Spleen (tissue), 11 donors: ENCODE data around the gene RPL18. TPM values are rescaled to one million over a fixed set of nuclear protein-coding genes. Genes with fewer than 3 reads are reported as not detected.

Experiments
- DNase-seq: peaks from one replicate; pipeline ENCODE4 v3.0.0-alpha.2; 2020
- H3K27ac ChIP-seq, 8 donors: fragments of 200-600 bp; sonication (generic) in 7 of 8; 1 replicate in 4 of 8; 2 replicates in 4 of 8; pipeline versions ENCODE4 v1.5.0 to v1.8.0; 2016 to 2021; ENCODE audit warnings: inconsistent platforms in 4 of 8, mild to moderate bottlenecking in 4 of 8, moderate library complexity in 1 of 8
- H3K27me3 ChIP-seq, 7 donors: fragments of 200-600 bp; sonication (generic) in 6 of 7; replicated peaks in 1 of 7; 1 replicate in 4 of 7; 2 replicates in 3 of 7; pipeline versions ENCODE4 v1.5.0 to v1.8.0; 2016 to 2021; ENCODE audit warnings: inconsistent platforms in 3 of 7, mild to moderate bottlenecking in 1 of 7
- H3K36me3 ChIP-seq, 6 donors: fragments of 200-600 bp; sonication (generic) in 5 of 6; 1 replicate in 4 of 6; 2 replicates in 2 of 6; pipeline versions ENCODE4 v1.5.0 to v1.8.0; 2016 to 2021; ENCODE audit warnings: inconsistent platforms in 2 of 6
- H3K4me1 ChIP-seq, 6 donors: fragments of 200-600 bp; sonication (generic) in 5 of 6; 1 replicate in 3 of 6; 2 replicates in 3 of 6; pipeline versions ENCODE4 v1.5.0 to v1.8.0; 2016 to 2021; ENCODE audit warnings: inconsistent platforms in 3 of 6
- H3K4me3 ChIP-seq, 8 donors: fragments of 200-600 bp; sonication (generic) in 7 of 8; 1 replicate in 4 of 8; 2 replicates in 4 of 8; pipeline versions ENCODE4 v1.5.0 to v1.8.0; 2016 to 2021; ENCODE audit warnings: inconsistent platforms in 4 of 8, mild to moderate bottlenecking in 4 of 8, moderate library complexity in 2 of 8
- H3K9me3 ChIP-seq, 8 donors: fragments of 200-600 bp; sonication (generic) in 7 of 8; 1 replicate in 4 of 8; 2 replicates in 4 of 8; pipeline versions ENCODE4 v1.5.0 to v1.8.0; 2016 to 2021; ENCODE audit warnings: inconsistent platforms in 4 of 8
- CTCF ChIP-seq, 11 experiments: fragments of 200-600 bp in 7 of 11; fragments of 450-650 bp in 4 of 11; sonication (generic) in 4 of 11; IDR thresholded peaks in 8 of 11; conservative IDR thresholded peaks in 3 of 11; 1 replicate in 7 of 11; 2 replicates in 4 of 11; pipeline versions ENCODE4 v1.4.0 to v1.8.0; 2016 to 2021; ENCODE audit warnings: antibody characterized with exemption in 11 of 11, inconsistent platforms in 4 of 11, mild to moderate bottlenecking in 1 of 11
- POLR2A ChIP-seq, 3 donors: fragments of 450-650 bp; IDR thresholded peaks; one replicate each; pipeline ENCODE4 v1.5.1; 2017; ENCODE audit warnings: antibody characterized with exemption in 3 of 3, mild to moderate bottlenecking in 1 of 3
- POLR2AphosphoS5 ChIP-seq, 3 donors: sonication (generic); formaldehyde crosslinking; IDR thresholded peaks; one replicate each; pipeline ENCODE4 v1.5.1; 2017; ENCODE audit warnings: antibody characterized with exemption in 3 of 3
- whole genome bisulfite sequencing, 5 donors: extraction: QIAGEN DNeasy Blood & Tissue Kit in 3 of 5; methylation state at CpG; one replicate each; pipeline versions ENCODE4 v1.1.5 to v1.1.7; 2013 to 2018; 5-methylcytosine and 5-hydroxymethylcytosine counted together
- intact Hi-C: fragments of 100-400 bp; cut with DNase I; formaldehyde crosslinking; loops from one replicate; pipeline ENCODE4 v1.15.0; 2023; ENCODE audit warnings: low total_unique reads
- polyA plus RNA-seq, 3 donors: library from polyadenylated mRNA; stranded (reverse); fragments of 200-250 nt; gene quantifications; one replicate each; pipeline ENCODE4 v1.2.1, GENCODE V29; 2013
- total RNA-seq, 7 donors: library from RNA; depleted of rRNA in 3 of 7; stranded (reverse); fragments of >200 nt in 3 of 7; fragmentation: NEBNext Ultra II Directional in 4 of 7; extraction: Animal tissue kit (Norgen Biotek cat#: 25700) in 4 of 7; gene quantifications; one replicate each; pipeline versions ENCODE4 v1.1.0 to v1.2.1, GENCODE V29; 2016 to 2021
- donor health status: healthy with polysubstance abuse.
- donor health status: DM: no; HTN: no; CAD: no; lungs with moderate emphysema.
- donor health status: DM: no; HTN: no; CAD: no.
- donor health status: Bipolar disorder and iron deficiency.
- donor health status: healthy.
- donor health status: DM: no; HTN: no; CAD: no.
- donor health status: DM: yes; HTN: yes; CAD: no.

Gene RPL18
- total and polyA plus RNA-seq, 10 donors = 1,136 to 5,575 (median 2,485) TPM

DNA sequence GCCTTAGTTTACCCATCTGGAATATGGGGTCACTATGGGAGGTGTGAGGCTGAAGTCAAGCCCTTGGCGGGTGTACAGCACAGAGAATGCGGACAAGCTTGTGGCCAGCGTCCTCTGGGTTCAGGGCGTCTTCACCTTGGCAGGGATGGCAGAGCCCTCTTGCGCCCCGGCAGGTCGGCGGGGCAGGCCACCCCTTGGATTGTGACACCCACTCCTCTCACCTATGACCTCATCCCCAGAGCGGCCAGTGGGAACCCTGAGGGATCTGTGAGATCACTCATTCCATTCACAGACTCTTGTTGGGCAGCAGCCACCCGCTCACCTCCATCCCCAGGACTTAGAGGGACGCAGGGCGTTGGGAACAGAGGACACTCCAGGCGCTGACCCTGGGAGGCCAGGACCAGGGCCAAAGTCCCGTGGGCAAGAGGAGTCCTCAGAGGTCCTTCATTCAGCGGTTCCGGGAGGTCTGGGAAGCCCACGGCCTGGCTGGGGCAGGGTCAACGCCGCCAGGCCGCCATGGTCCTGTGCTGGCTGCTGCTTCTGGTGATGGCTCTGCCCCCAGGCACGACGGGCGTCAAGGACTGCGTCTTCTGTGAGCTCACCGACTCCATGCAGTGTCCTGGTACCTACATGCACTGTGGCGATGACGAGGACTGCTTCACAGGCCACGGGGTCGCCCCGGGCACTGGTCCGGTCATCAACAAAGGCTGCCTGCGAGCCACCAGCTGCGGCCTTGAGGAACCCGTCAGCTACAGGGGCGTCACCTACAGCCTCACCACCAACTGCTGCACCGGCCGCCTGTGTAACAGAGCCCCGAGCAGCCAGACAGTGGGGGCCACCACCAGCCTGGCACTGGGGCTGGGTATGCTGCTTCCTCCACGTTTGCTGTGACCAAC is 12.3 kb downstream of the RPL18 start, which contains the start of gene SPACA4:
Gene SPACA4, plus strand, starts transcription at position 280 of the 896 bp plus-strand sequence. Its CDS starts 237 bp downstream, at position 517.
- intact Hi-C loops = no loop called here
- Histone ChIP-seq H3K27me3 (no peaks in the 10 kb centered on the region), H3K4me1 (peaks cover 0 to 10% (median 4%) of the 10 kb centered on the region in 6 donors), H3K9me3 (no peaks in the 10 kb centered on the region), H3K4me3 (no peak within 1 kb of the TSS), H3K36me3 (no peaks in the 10 kb centered on the region), H3K27ac (no peak within 1 kb of the TSS)
- 81 to 90% (median 87%) methylated on average over 27 to 39 of the region's 39 CpGs for WGBS, 5 donors
- TF ChIP-seq POLR2AphosphoS5 (IDR thresholded peaks at IDR 0.05) (no peak), CTCF (IDR thresholded peaks at IDR 0.05 in 8 of 11, conservative IDR thresholded peaks at IDR 0.05 in 3 of 11) (no peak), POLR2A (IDR thresholded peaks at IDR 0.05) (no peak)
- peak; percentile 69 for DNase-seq

- no peak for TF ChIP-seq POLR2AphosphoS5 (IDR thresholded peaks at IDR 0.05)
- no peak for TF ChIP-seq CTCF (IDR thresholded peaks at IDR 0.05 in 8 of 11, conservative IDR thresholded peaks at IDR 0.05 in 3 of 11)
- TF ChIP-seq POLR2A (IDR thresholded peaks at IDR 0.05) = no peak
- intact Hi-C loops = no loop called here
- no peaks in the 10 kb centered on the region for H3K9me3 ChIP-seq
- WGBS, 5 donors = 88 to 97% (median 90%) methylated on average over 9 of the region's 9 CpGs
- peaks cover 0 to 18% (median 0%) of the 10 kb centered on the region in 7 donors for H3K27me3 ChIP-seq
- DNase-seq = no peak
- peaks cover 0 to 5% (median 1%) of the 10 kb centered on the region in 6 donors for H3K4me1 ChIP-seq
- no peaks in the 10 kb centered on the region for H3K36me3 ChIP-seq
- no peak overlapping the region for H3K27ac ChIP-seq
- H3K4me3 ChIP-seq = no peak overlapping the region
These were observed 15.1 kb downstream of the RPL18 start for GRCh38 chr19:48603850-48604249.

DNA sequence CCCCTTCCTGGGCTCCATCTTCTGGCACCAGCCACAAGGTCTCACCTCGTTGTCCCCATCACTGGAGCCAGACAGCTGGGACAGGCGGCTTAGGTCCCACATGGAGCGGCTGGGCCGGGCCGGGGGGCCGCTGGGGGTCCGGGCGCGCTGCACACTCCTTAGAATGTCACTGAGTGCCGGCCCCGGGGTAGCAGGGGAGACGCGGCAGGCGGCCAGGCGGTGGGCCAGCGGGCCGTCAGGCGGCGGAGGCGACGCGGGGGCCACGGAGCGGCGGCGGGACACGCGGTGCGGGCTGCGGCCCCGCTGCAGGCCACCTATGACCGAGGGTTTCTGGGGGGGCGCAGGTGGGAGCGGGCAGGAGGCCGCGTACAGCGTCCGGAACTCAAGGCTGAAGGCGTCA is 15.5 kb downstream of the RPL18 start:
- no peak for TF ChIP-seq CTCF (IDR thresholded peaks at IDR 0.05 in 8 of 11, conservative IDR thresholded peaks at IDR 0.05 in 3 of 11)
- no peak for TF ChIP-seq POLR2A (IDR thresholded peaks at IDR 0.05)
- 89 to 96% (median 93%) methylated on average over 31 to 39 of the region's 39 CpGs for WGBS, 5 donors
- DNase-seq = no peak
- H3K9me3 ChIP-seq = no peaks in the 10 kb centered on the region
- H3K27me3 ChIP-seq = peaks cover 0 to 22% (median 0%) of the 10 kb centered on the region in 7 donors
- H3K4me1 ChIP-seq = peaks cover 0 to under 1% (median 0%) of the 10 kb centered on the region in 6 donors
- H3K27ac ChIP-seq = no peak overlapping the region
- no peaks in the 10 kb centered on the region for H3K36me3 ChIP-seq
- H3K4me3 ChIP-seq = no peak overlapping the region
- intact Hi-C loops = no loop called here

GRCh38 chr19:48603001-48603400 is 16.0 kb downstream of the RPL18 start:
- no peak for DNase-seq
- Histone ChIP-seq H3K9me3 (no peaks in the 10 kb centered on the region), H3K27me3 (peaks cover 0 to 27% (median 0%) of the 10 kb centered on the region in 7 donors), H3K36me3 (no peaks in the 10 kb centered on the region), H3K27ac (no peak overlapping the region), H3K4me3 (no peak overlapping the region), H3K4me1 (no peaks in the 10 kb centered on the region)
- no peak for TF ChIP-seq CTCF (IDR thresholded peaks at IDR 0.05 in 8 of 11, conservative IDR thresholded peaks at IDR 0.05 in 3 of 11)
- no peak for TF ChIP-seq POLR2AphosphoS5 (IDR thresholded peaks at IDR 0.05)
- TF ChIP-seq POLR2A (IDR thresholded peaks at IDR 0.05) = no peak
- intact Hi-C loops = no loop called here
- 74 to 88% (median 80%) methylated on average over 9 of the region's 9 CpGs for WGBS, 5 donors
